Panc1 (cell line): ENCODE data around the gene SBK1. TPM values are rescaled to one million over a fixed set of nuclear protein-coding genes. Genes with fewer than 3 reads are reported as not detected.

Experiments used
- ATAC-seq: fragments of 200-7000 bp; cut with Tn5 transposase; 2 replicates; pipeline ENCODE4 v1.9.1; 2020; ENCODE audit warnings: mild to moderate bottlenecking, moderate library complexity
- BruUV-seq: library from RNA; stranded (reverse); fragments of 400-500 nt; replicated peaks from 2 replicates; lab custom pipeline; 2021; lab: Mats Ljungman, UMichigan
- CTCF ChIA-PET: fragments of 300-600 bp; sonication (Branson Sonifier 250); formaldehyde crosslinking; loops from one replicate; lab custom pipeline; 2022; ENCODE audit warnings: antibody characterized with exemption; lab: Charles Lee
- POLR2A ChIA-PET: fragments of 300-600 bp; sonication (Branson Sonifier 250); formaldehyde crosslinking; loops from one replicate; lab custom pipeline; 2022; ENCODE audit warnings: antibody characterized with exemption; lab: Charles Lee
- DNase-seq: peaks from one replicate; pipeline ENCODE4 v3.0.0-alpha.2; 2010; ENCODE audit warnings: low read depth, low spot score
- H3K27ac ChIP-seq: 2 replicates; pipeline ENCODE4 v1.5.1; 2011; ENCODE audit warnings: mild to moderate bottlenecking, low read length, inconsistent platforms
- H3K27me3 ChIP-seq: fragments of 200-500 bp; sonication (Bioruptor generic); 2 replicates; pipeline ENCODE4 v1.6.0; 2014; ENCODE audit warnings: low read length, inconsistent platforms; ENCODE audit not compliant: control insufficient read depth, insufficient read depth
- H3K36me3 ChIP-seq: fragments of 200-500 bp; sonication (Bioruptor generic); 2 replicates; pipeline ENCODE4 v1.5.1; 2014; ENCODE audit warnings: inconsistent platforms, mild to moderate bottlenecking, low read length, moderate library complexity; ENCODE audit not compliant: control insufficient read depth, insufficient read depth
- H3K4me1 ChIP-seq: 2 replicates; pipeline ENCODE4 v1.5.1; 2011; ENCODE audit warnings: inconsistent platforms, mild to moderate bottlenecking, low read length, moderate library complexity; ENCODE audit not compliant: control insufficient read depth, insufficient read depth
- H3K4me3 ChIP-seq, 2 experiments: 2 replicates each; pipeline ENCODE4 v1.5.1; 2011 to 2012; ENCODE audit warnings: low read depth in 2 of 2, low read length in 2 of 2, mild to moderate bottlenecking in 2 of 2, inconsistent platforms in 1 of 2, moderate library complexity in 1 of 2
- H3K9me3 ChIP-seq: fragments of 200-500 bp; sonication (Bioruptor generic); 2 replicates; pipeline ENCODE4 v1.5.1; 2014; ENCODE audit warnings: low read depth, mild to moderate bottlenecking, inconsistent platforms, low read length, moderate library complexity; ENCODE audit not compliant: control insufficient read depth, insufficient read depth
- CTCF ChIP-seq: fragments of 450-650 bp; IDR thresholded peaks from 2 replicates; pipeline ENCODE4 v1.5.1; 2017; ENCODE audit warnings: mild to moderate bottlenecking
- POLR2AphosphoS5 ChIP-seq: IDR thresholded peaks from 2 replicates; pipeline ENCODE4 v1.6.1; 2012; ENCODE audit warnings: mild to moderate bottlenecking, low read depth, low read length, moderate library complexity
- REST ChIP-seq, 2 experiments: IDR thresholded peaks; 2 replicates each; pipeline ENCODE4 v1.6.1; 2011 to 2012; ENCODE audit warnings: low read depth in 2 of 2, control low read depth in 1 of 2, low read length in 1 of 2, mild to moderate bottlenecking in 1 of 2, moderate library complexity in 1 of 2; ENCODE audit not compliant: insufficient read depth in 1 of 2
- SIN3A ChIP-seq: IDR thresholded peaks from 2 replicates; pipeline ENCODE4 v1.6.1; 2012; ENCODE audit warnings: low read depth, mild to moderate bottlenecking, low read length, moderate library complexity, borderline replicate concordance; ENCODE audit not compliant: insufficient read depth
- TCF7L2 ChIP-seq: IDR thresholded peaks from 2 replicates; pipeline ENCODE4 v1.6.1; 2011; ENCODE audit warnings: mild to moderate bottlenecking, low read depth, low read length, inconsistent platforms
- in situ Hi-C: cut with HindIII; loops from 2 replicates; pipeline ENCODE4 v1.10.0; 2016; ENCODE audit warnings: low sequenced_read_pairs, low pct_unique_long_range_greater_than_20kb
- intact Hi-C: fragments of 100-400 bp; cut with micrococcal nuclease; formaldehyde crosslinking; loops from one replicate; pipeline ENCODE4 v1.10.0; 2022; ENCODE audit not compliant: unreplicated experiment
- total RNA-seq: library from RNA; stranded (reverse); gene quantifications from one replicate; pipeline ENCODE4 v1.2.1, GENCODE V29; 2021; ENCODE audit not compliant: unreplicated experiment

Gene SBK1
- total RNA-seq, 1 experiment from 2014 or later = 2.4 TPM

- POLR2A ChIA-PET = no interaction called here
- no peak overlapping the region for H3K27ac ChIP-seq
- intact Hi-C loops = no loop called here
- in situ Hi-C loops = no loop called here
- BruUV-seq = no TSS peak
- CTCF ChIA-PET = no interaction called here
- H3K36me3 ChIP-seq = no peaks in the 10 kb centered on the region
- no peak overlapping the region for H3K4me3 ChIP-seq
- no peaks in the 10 kb centered on the region for H3K4me1 ChIP-seq
- no peaks in the 10 kb centered on the region for H3K9me3 ChIP-seq
- ATAC-seq (no peak), DNase-seq (no peak)
- TF ChIP-seq CTCF (no peak), POLR2AphosphoS5 (no peak), TCF7L2 (no peak), REST (IDR thresholded peaks at IDR 0.05; ENCODE audit: insufficient read depth in 1 of 2, low read depth in 2 of 2, low read length in 1 of 2) (no peak), SIN3A (no peak)
- no peaks in the 10 kb centered on the region for H3K27me3 ChIP-seq
Observed at GRCh38 chr16:28316054-28316453, 23.7 kb downstream of the SBK1 start.

- Histone ChIP-seq H3K4me3 (no peak overlapping the region), H3K27me3 (no peaks in the 10 kb centered on the region), H3K4me1 (no peaks in the 10 kb centered on the region), H3K9me3 (no peaks in the 10 kb centered on the region), H3K36me3 (no peaks in the 10 kb centered on the region), H3K27ac (no peak overlapping the region)
- ChIA-PET POLR2A (no interaction called here), CTCF (interaction anchor here (0.5 to 0.8 kb wide), 2 partner anchors 38 to 40 kb away, joined by 3 to 5 read pairs; no protein-coding TSS in a partner anchor)
- peak; percentile 96 for TF ChIP-seq CTCF
- 0 out of 4 replicates have a peak, but pooled peaks of 1 of the 2 experiments have one; percentile 19 for TF ChIP-seq REST (IDR thresholded peaks at IDR 0.05; ENCODE audit: insufficient read depth in 1 of 2, low read depth in 2 of 2, low read length in 1 of 2)
- TF ChIP-seq POLR2AphosphoS5 = no peak
- no TSS peak for BruUV-seq
- in situ Hi-C loops = no loop called here
- intact Hi-C loops = loop anchor here (1.0 kb wide), 1 partner anchor 40 kb away; no protein-coding TSS in a partner anchor
- DNase-seq (no peak), ATAC-seq (peak; percentile 74)
Observed at GRCh38 chr16:28317040-28317880, 24.9 kb downstream of the SBK1 start.
